DOHH2 (cell line): ENCODE data around the gene DGKA.

Source experiments
- H3F3A ChIP-seq: fragments of 200-600 bp; sonication (generic), shearing (Covaris generic); 2 replicates; pipeline ENCODE4 v1.6.0; 2016; ENCODE audit warnings: antibody characterized with exemption, mild to moderate bottlenecking; ENCODE audit not compliant: control insufficient read depth, insufficient read depth
- H3K27ac ChIP-seq: fragments of 200-600 bp; sonication (generic); 2 replicates; pipeline ENCODE4 v1.5.1; 2014; ENCODE audit warnings: low read depth, mild to moderate bottlenecking, low read length, moderate library complexity
- H3K27me3 ChIP-seq: fragments of 200-600 bp; sonication (generic); 2 replicates; pipeline ENCODE4 v1.6.1; 2014; ENCODE audit warnings: mild to moderate bottlenecking, low read length, mixed read lengths; ENCODE audit not compliant: control insufficient read depth
- H3K36me3 ChIP-seq: fragments of 200-600 bp; sonication (generic); 2 replicates; pipeline ENCODE4 v1.6.1; 2014; ENCODE audit warnings: mild to moderate bottlenecking, low read length, moderate library complexity, mixed read lengths; ENCODE audit not compliant: control insufficient read depth
- H3K4me1 ChIP-seq: fragments of 200-600 bp; sonication (generic); 2 replicates; pipeline ENCODE4 v1.6.1; 2014; ENCODE audit warnings: mild to moderate bottlenecking, low read length, mixed read lengths; ENCODE audit not compliant: control insufficient read depth
- H3K4me2 ChIP-seq: fragments of 200-600 bp; sonication (generic); 2 replicates; pipeline ENCODE4 v1.6.0; 2014; ENCODE audit warnings: mild to moderate bottlenecking, low read length, moderate library complexity
- H3K4me3 ChIP-seq: fragments of 200-600 bp; sonication (generic); 2 replicates; pipeline ENCODE4 v1.5.1; 2014; ENCODE audit warnings: mild to moderate bottlenecking, low read length, mixed read lengths
- H3K79me2 ChIP-seq: fragments of 200-600 bp; sonication (generic); 2 replicates; pipeline ENCODE4 v1.6.1; 2014; ENCODE audit warnings: mild to moderate bottlenecking, low read length, mixed read lengths; ENCODE audit not compliant: control insufficient read depth
- H3K9me2 ChIP-seq: fragments of 200-600 bp; sonication (generic); replicated peaks from 2 replicates; pipeline ENCODE4 v1.6.1; 2014; ENCODE audit warnings: mild to moderate bottlenecking, low read length, mixed read lengths; ENCODE audit not compliant: control insufficient read depth
- H3K9me3 ChIP-seq: fragments of 200-600 bp; sonication (generic); 2 replicates; pipeline ENCODE4 v1.6.1; 2014; ENCODE audit warnings: antibody characterized with exemption, low read length, mixed read lengths; ENCODE audit not compliant: control insufficient read depth, insufficient read depth
- H4K20me1 ChIP-seq: fragments of 200-600 bp; sonication (generic); 2 replicates; pipeline ENCODE4 v1.6.0; 2014; ENCODE audit warnings: low read depth, mild to moderate bottlenecking, antibody characterized with exemption, low read length, moderate library complexity; ENCODE audit not compliant: control insufficient read depth, insufficient read depth
- CTCF ChIP-seq: fragments of 200-600 bp; sonication (generic); IDR thresholded peaks from one replicate; pipeline ENCODE4 v1.5.1; 2014; ENCODE audit warnings: antibody characterized with exemption, mild to moderate bottlenecking, low read depth, low read length; ENCODE audit not compliant: poor library complexity, severe bottlenecking
- EZH2phosphoT487 ChIP-seq: fragments of 200-600 bp; sonication (generic); IDR thresholded peaks from 2 replicates; pipeline ENCODE4 v1.6.1; 2017; ENCODE audit warnings: borderline replicate concordance, mild to moderate bottlenecking, antibody characterized with exemption, low read length, moderate library complexity, mixed read lengths

DGKA gene

DNA sequence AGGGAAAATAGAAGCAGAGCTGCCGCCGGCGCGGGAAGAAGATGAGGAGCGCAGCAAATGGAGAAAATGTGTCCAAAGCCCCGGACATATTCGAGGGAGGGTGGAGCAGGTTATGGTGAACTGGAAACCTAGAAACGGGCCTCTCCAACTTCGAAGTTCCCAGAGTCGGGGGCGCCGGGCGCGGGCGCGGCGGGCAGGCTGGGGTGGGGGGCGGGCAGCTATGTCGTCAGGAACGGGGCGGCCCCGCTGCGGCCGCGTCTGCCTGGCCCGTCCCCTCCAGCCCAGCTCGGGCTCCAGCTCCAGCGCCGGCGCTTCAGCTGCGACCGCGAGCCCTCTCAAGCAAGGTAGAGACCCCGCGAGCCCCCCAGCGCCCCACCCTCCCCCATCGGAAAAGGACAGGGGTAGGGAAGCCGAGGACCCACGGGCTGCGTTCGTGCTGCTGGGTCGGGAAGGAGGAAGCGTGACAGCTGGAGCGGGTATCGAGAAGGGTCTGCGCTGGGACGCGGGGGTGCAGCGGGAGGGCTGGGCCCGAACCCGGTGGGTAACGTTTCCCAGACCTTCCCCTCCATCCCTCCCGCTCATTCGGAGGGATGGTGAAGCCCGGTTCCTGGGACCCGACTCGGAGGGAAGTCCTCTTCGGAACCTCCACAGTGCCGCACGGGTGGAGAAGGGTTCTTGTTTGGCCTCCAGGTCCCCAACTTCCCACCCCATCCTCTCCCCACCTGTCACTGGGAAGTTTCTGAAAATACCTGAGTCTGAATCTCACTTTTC lies 1.0 kb downstream of the DGKA start:
- Histone ChIP-seq H3K9me3 (no peaks in the 10 kb centered on the region), H3K36me3 (peaks cover 68% of the 10 kb centered on the region), H3K27me3 (no peaks in the 10 kb centered on the region), H3K79me2 (peaks cover 57% of the 10 kb centered on the region), H3K4me2 (peak overlapping the region; percentile 93), H3K27ac (peak overlapping the region; percentile 97), H4K20me1 (no peaks in the 10 kb centered on the region), H3K4me3 (peak overlapping the region; percentile 95), H3K4me1 (peaks cover 49% of the 10 kb centered on the region), H3F3A (peaks cover 29% of the 10 kb centered on the region), H3K9me2 (no peaks in the 10 kb centered on the region)
- TF ChIP-seq EZH2phosphoT487 (no peak), CTCF (no peak)

- TF ChIP-seq EZH2phosphoT487 (no peak), CTCF (no peak)
- no peaks in the 10 kb centered on the region for H3K27me3 ChIP-seq
- H3K9me3 ChIP-seq, result no peaks in the 10 kb centered on the region
- no peaks in the 10 kb centered on the region for H3K9me2 ChIP-seq
- H3K4me3 ChIP-seq, result peak overlapping the region; percentile 95
- no peaks in the 10 kb centered on the region for H4K20me1 ChIP-seq
- peaks cover 49% of the 10 kb centered on the region for H3K4me1 ChIP-seq
- peaks cover 24% of the 10 kb centered on the region for H3F3A ChIP-seq
- H3K79me2 ChIP-seq, result peaks cover 51% of the 10 kb centered on the region
- H3K36me3 ChIP-seq, result peaks cover 68% of the 10 kb centered on the region
- peak overlapping the region; percentile 97 for H3K27ac ChIP-seq
- peak overlapping the region; percentile 93 for H3K4me2 ChIP-seq
Measured at GRCh38 chr12:55932551-55932910, 1.6 kb downstream of the DGKA start.

DNA sequence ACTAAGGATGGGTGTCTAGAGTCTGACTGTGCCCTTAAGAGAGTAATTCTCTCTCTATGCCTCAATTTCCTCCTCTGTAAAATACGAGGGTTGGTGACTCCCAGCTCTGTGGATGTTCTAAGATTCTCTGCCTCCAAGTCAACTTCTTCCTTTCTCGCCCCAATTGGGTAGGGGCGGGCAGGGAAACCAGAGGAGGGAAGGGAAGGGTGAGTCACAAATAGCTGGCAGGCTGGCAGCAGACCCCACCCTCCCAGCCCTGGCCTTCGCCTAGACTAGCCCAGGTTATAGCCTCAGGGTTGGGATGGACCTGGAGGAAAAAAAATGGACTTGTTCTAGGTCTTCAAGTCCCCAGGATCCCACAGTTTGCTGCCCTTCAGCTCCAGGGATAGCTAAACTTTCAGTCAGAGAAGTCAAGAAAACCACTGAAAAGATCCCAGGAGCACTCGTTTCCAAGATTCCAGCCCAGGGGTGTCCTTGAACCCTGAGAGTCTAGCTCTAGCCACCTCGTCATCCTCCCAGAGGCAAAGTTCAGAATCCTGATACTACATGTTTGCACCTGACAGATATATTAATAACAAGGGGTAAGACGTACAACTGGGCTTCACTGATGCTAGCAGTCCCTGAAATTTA lies 2.3 kb downstream of the DGKA start:
- peaks cover 44% of the 10 kb centered on the region for H3K79me2 ChIP-seq
- H3K36me3 ChIP-seq, result peaks cover 67% of the 10 kb centered on the region
- H3K9me3 ChIP-seq, result no peaks in the 10 kb centered on the region
- peak overlapping the region; percentile 93 for H3K4me2 ChIP-seq
- H3K9me2 ChIP-seq, result no peaks in the 10 kb centered on the region
- peaks cover 19% of the 10 kb centered on the region for H3F3A ChIP-seq
- H3K4me1 ChIP-seq, result peaks cover 46% of the 10 kb centered on the region
- H3K4me3 ChIP-seq, result peak overlapping the region; percentile 95
- no peaks in the 10 kb centered on the region for H4K20me1 ChIP-seq
- no peaks in the 10 kb centered on the region for H3K27me3 ChIP-seq
- TF ChIP-seq CTCF (no peak), EZH2phosphoT487 (no peak)
- peak overlapping the region; percentile 97 for H3K27ac ChIP-seq
